Activated B cell treated with CpG ODN at 0.5 μM for 24 hours (primary cell): ENCODE measurements around the gene IYD. TPM values are rescaled to one million over a fixed set of nuclear protein-coding genes. Genes with fewer than 3 reads are reported as not detected.

ENCODE experiments used
- ATAC-seq: fragments of 200-7000 bp; cut with Tn5 transposase; one replicate; pipeline ENCODE4 v1.10.0; 2021; ENCODE audit warnings: low read depth, mild to moderate bottlenecking, moderate library complexity
- CTCF ChIA-PET: fragments of 350-600 bp; sonication (Branson Sonifier 250); formaldehyde crosslinking; loops from one replicate; lab custom pipeline; 2021; ENCODE audit warnings: antibody characterized with exemption; lab: Charles Lee
- POLR2A ChIA-PET: fragments of 350-600 bp; sonication (Branson Sonifier 250); formaldehyde crosslinking; loops from one replicate; lab custom pipeline; 2021; ENCODE audit warnings: antibody characterized with exemption; lab: Charles Lee
- DNase-seq: peaks from one replicate; pipeline ENCODE4 v3.0.0; 2022
- H3K27ac Mint-ChIP-seq: one replicate; pipeline ENCODE4 v1.8.0; 2020; ENCODE audit warnings: mixed read lengths
- H3K27me3 Mint-ChIP-seq: one replicate; pipeline ENCODE4 v1.8.0; 2021; ENCODE audit warnings: mixed read lengths
- H3K36me3 Mint-ChIP-seq: one replicate; pipeline ENCODE4 v1.8.0; 2021; ENCODE audit warnings: low read depth, mixed read lengths
- H3K4me1 Mint-ChIP-seq: one replicate; pipeline ENCODE4 v1.8.0; 2021; ENCODE audit warnings: mixed read lengths
- H3K4me3 Mint-ChIP-seq: one replicate; pipeline ENCODE4 v1.8.0; 2020; ENCODE audit warnings: mild to moderate bottlenecking, mixed read lengths
- H3K9me3 Mint-ChIP-seq: one replicate; pipeline ENCODE4 v1.8.0; 2020; ENCODE audit warnings: mixed read lengths
- CTCF ChIP-seq: fragments of 200-600 bp; IDR thresholded peaks from one replicate; pipeline ENCODE4 v1.8.0; 2022; ENCODE audit warnings: antibody characterized with exemption, mild to moderate bottlenecking
- intact Hi-C: fragments of 100-400 bp; cut with micrococcal nuclease; formaldehyde crosslinking; loops from one replicate; pipeline ENCODE4 v1.15.1; 2024
- total RNA-seq: library from RNA; stranded (reverse); gene quantifications from 2 replicates; pipeline ENCODE4 v1.2.3, GENCODE V29; 2022

The IYD gene
- total RNA-seq, 1 donor from 2014 or later, result not detected

GRCh38 chr6:150336708-150337107 is 32.1 kb upstream of the IYD start:
- Mint-ChIP-seq H3K27ac (no peak overlapping the region), H3K27me3 (peaks cover 12% of the 10 kb centered on the region), H3K9me3 (no peaks in the 10 kb centered on the region), H3K36me3 (no peaks in the 10 kb centered on the region), H3K4me1 (no peaks in the 10 kb centered on the region), H3K4me3 (no peak overlapping the region)
- no peak for TF ChIP-seq CTCF
- ChIA-PET POLR2A (no interaction called here), CTCF (interaction anchor here (0.7 to 4.6 kb wide), 4 partner anchors 58 to 265 kb away, joined by 3 to 56 read pairs (median 7); no protein-coding TSS in a partner anchor)
- no peak for ATAC-seq
- intact Hi-C loops, result no loop called here
- no peak for DNase-seq

GRCh38 chr6:150342126-150342525 is 26.7 kb upstream of the IYD start:
- POLR2A ChIA-PET, result no interaction called here
- no peaks in the 10 kb centered on the region for H3K36me3 Mint-ChIP-seq
- intact Hi-C loops, result no loop called here
- no peaks in the 10 kb centered on the region for H3K9me3 Mint-ChIP-seq
- H3K27ac Mint-ChIP-seq, result no peak overlapping the region
- DNase-seq (no peak), ATAC-seq (no peak)
- H3K4me3 Mint-ChIP-seq, result no peak overlapping the region
- CTCF ChIA-PET, result interaction anchor here (1.7 kb wide), 1 partner anchor 261 kb away, joined by 5 read pairs; no protein-coding TSS in a partner anchor
- TF ChIP-seq CTCF, result no peak
- no peaks in the 10 kb centered on the region for H3K4me1 Mint-ChIP-seq
- H3K27me3 Mint-ChIP-seq, result peaks cover 7% of the 10 kb centered on the region

- Mint-ChIP-seq H3K27ac (no peak overlapping the region), H3K36me3 (no peaks in the 10 kb centered on the region), H3K4me3 (no peak overlapping the region), H3K27me3 (peaks cover 9% of the 10 kb centered on the region), H3K9me3 (no peaks in the 10 kb centered on the region), H3K4me1 (peaks cover 9% of the 10 kb centered on the region)
- ATAC-seq, result no peak
- no peak for TF ChIP-seq CTCF
- intact Hi-C loops, result no loop called here
- ChIA-PET CTCF (interaction anchor here (1.7 kb wide), 1 partner anchor 263 kb away, joined by 5 read pairs; no protein-coding TSS in a partner anchor), POLR2A (no interaction called here)
- no peak for DNase-seq
Observed at GRCh38 chr6:150343434-150343833, 25.4 kb upstream of the IYD start.

- ATAC-seq (no peak), DNase-seq (no peak)
- CTCF ChIA-PET, result no interaction called here
- POLR2A ChIA-PET, result interaction anchor here (0.7 kb wide), 1 partner anchor 65 kb away, joined by 4 read pairs; no protein-coding TSS in a partner anchor
- H3K4me3 Mint-ChIP-seq, result no peak overlapping the region
- H3K36me3 Mint-ChIP-seq, result no peaks in the 10 kb centered on the region
- peaks cover 9% of the 10 kb centered on the region for H3K4me1 Mint-ChIP-seq
- H3K9me3 Mint-ChIP-seq, result no peaks in the 10 kb centered on the region
- peaks cover 7% of the 10 kb centered on the region for H3K27me3 Mint-ChIP-seq
- no peak overlapping the region for H3K27ac Mint-ChIP-seq
- intact Hi-C loops, result no loop called here
- no peak for TF ChIP-seq CTCF
Observed at GRCh38 chr6:150345781-150346180, 23.0 kb upstream of the IYD start.

- ATAC-seq, result no peak
- DNase-seq, result no peak
- POLR2A ChIA-PET, result interaction anchor here (0.7 kb wide), 1 partner anchor 64 kb away, joined by 4 read pairs; no protein-coding TSS in a partner anchor
- CTCF ChIA-PET, result no interaction called here
- Mint-ChIP-seq H3K4me3 (no peak overlapping the region), H3K27me3 (peaks cover 6% of the 10 kb centered on the region), H3K36me3 (no peaks in the 10 kb centered on the region), H3K9me3 (no peaks in the 10 kb centered on the region), H3K4me1 (peaks cover 9% of the 10 kb centered on the region), H3K27ac (no peak overlapping the region)
- no peak for TF ChIP-seq CTCF
- intact Hi-C loops, result no loop called here
Observed at GRCh38 chr6:150346346-150346745, 22.5 kb upstream of the IYD start.
